HG03457 (cell line): ENCODE measurements around the gene BAZ2B.
"Not testable (repeated sequence)": the region's sequence is repeated elsewhere in the genome, so short reads cannot be mapped to it uniquely, and the experiment has no call there.

Experiments used
- ATAC-seq: cut with Tn5 transposase; IDR thresholded peaks from one replicate; pipeline ENCODE4 v1.9.1; 2021; ENCODE audit warnings: moderate number of reproducible peaks; ENCODE audit not compliant: unreplicated experiment

BAZ2B gene

DNA sequence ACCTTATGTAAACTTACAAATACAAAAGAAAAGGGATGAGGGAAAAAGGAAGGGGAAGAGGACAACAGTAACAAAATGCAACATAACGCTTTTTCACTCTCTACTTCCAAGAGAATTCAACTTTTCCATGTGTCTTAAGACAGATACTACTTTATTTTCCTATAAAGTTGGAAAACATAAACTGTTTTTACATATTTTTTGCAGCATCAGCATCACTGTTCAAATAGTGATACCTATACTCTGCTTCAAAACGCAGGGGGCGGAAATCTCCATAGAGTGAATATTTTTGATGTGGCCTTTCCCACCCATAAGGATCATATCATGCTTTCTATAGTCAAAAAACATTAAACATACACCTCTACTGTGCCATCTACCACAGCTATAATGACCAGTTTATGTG is 77.5 kb downstream of the BAZ2B start:
- ATAC-seq = no peak

DNA sequence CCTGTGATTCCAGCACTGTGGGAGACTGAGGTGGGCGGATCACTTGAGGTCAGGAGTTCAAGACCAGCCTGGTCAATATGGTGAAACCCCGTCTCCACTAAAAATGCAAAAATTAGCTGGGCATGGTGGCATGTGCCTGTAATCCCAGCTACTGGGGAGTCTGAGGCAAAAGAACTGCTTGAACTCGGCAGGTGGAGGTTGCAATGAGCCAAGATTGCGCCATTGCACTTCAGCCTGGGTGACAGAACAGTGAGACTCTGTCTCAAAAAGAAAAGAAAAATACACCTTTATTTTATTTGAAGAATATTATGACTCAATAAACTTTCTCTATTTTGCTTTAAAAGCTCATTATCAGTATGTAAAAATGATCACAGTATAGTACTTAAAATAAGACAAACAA is 81.1 kb downstream of the BAZ2B start:
- ATAC-seq = not testable (repeated sequence)

DNA sequence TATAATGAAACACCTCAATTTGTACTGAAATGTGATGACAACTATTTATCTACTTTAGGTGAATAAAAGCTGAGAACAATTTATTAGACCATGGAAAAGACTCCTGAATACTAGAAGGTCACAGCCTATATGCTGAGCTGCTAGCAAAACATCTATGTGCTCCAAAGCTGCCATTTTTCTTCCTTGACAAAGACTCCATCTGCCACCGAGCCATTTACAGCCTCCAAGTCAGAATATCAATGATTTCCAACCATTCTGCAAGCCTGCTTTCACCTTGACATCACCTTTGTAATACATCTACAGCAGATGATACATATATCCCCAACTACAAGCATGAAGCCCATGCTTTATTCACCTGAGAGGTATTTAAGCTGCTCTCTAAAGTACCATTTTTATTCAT is 84.9 kb downstream of the BAZ2B start:
- no peak for ATAC-seq

DNA sequence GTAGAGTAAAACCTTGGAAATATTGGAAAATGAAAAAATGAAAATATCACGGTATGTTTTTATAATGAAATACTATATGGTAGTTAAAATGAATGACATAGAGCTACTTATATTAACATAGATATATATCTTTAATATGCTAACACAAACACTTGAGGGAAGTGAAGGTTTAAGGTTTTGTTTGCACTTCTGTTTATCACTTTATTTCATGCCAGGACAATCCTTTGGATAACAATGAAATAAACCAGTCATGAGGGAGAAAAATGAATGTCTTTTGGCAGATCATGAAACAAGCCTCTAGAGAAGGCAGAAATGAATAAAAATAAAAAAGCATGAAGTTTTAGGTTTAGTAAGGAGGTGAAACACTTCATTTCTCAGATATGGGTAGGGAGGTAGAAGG is 89.9 kb downstream of the BAZ2B start:
- no peak for ATAC-seq

DNA sequence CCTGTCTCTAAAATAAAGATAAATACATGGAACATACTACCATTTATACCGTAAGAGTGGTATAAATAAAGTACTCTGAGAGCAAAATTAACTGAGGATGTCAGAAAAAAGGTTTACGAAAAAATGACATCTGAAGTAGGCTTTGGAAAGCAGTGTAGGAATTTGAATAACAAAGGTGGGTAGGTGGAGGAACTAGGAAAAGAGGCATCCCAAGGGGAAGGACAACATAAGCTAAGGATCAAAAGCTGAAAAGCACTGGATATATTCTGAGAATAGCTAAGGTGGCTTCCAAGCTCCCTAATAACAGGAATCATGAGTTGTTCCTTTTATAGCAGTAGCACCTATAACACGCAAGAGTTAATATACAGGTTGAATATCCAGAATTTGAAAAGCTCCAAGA is 91.3 kb downstream of the BAZ2B start:
- no peak for ATAC-seq

DNA sequence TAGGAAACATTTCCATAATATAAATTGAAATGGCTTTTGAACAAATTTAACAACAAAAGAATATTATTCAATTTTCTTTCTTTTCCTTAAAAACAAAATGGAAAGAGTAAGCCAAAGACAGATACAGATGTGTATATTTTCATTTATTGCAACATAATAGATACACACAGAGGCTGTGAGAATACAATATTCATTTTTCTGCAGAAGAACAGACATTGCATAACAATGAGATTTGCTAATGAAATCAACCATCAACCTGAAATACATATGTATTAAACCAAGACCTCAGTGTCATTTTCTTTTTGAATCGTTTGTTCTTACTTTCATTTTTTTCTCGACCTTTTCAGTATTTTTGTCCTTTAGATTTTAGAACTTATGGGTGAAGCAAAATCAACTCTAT is 95.1 kb downstream of the BAZ2B start:
- no peak for ATAC-seq

DNA sequence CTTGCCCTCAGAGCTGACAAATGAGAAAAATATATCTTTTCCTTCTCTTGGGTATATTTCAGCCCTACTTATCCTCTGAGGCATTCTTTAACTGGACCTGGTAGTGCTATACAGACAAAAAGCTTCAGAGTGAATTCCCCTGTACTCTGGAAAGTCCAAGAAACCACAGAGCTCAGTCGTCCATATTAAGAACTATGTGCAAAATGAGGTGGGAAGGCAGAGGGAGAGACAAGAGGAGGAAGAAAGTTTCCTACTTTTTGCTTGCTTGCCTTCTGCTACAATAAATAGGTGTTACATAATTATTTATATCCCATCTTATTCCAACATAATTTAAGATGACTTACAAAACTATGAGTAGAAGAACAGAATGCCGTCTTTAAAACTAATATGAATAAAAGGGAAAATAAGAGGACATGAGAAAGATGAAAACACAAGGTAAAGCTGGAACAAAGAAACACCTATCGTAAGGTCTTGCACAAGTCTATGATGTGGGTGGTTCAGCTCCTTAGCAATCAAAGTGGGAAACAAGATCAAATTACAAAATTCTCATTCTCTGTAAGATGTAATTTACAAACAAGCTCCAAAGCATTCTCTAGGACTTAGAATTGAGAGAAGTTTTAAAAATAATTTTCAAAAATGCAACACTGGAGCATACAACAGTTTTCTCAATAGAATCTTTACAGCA is 97.9 kb downstream of the BAZ2B start:
- ATAC-seq = no peak

DNA sequence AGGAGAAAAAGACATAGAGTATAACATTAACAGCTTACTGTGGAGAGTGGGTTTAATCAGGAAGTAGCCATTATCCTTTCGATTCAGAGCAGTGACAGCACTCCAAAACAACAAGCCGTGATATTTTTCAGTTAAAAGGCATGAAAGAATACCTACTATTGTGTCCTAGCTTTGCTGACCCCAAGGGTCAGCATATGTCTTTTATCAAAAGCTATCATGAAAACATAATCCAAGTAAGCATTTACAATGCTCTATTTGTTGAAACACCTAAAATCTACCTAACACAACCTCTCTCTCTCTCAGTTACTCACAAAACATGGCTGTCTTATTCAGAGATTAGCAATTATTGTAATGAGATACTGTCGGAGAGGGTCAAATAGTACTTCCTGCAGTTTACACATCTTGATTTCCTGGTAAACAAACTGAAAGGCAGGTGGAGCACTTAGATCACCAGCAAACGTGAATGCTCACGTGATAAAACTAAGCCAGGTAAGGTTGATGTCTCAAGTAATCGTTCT is 100.0 kb downstream of the BAZ2B start:
- ATAC-seq = peak; percentile 80

DNA sequence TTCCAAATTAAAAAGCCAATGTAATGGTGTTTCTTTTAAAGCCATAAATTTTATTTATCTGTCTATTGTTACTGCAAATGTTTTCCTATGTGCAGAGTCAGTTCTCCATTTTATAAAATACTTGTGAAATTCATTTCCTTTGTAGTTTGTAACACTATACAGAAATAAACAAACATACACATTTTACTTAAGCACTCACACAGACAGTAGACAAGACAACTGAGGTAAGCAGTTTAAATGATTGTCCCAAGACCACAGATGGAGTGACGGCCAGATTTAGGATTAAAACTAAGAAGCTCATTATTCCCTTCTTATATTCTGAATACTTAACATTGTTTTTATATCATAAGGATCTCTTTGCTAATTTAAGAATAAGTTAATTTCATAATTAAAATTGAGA is 100.9 kb downstream of the BAZ2B start:
- no peak for ATAC-seq

DNA sequence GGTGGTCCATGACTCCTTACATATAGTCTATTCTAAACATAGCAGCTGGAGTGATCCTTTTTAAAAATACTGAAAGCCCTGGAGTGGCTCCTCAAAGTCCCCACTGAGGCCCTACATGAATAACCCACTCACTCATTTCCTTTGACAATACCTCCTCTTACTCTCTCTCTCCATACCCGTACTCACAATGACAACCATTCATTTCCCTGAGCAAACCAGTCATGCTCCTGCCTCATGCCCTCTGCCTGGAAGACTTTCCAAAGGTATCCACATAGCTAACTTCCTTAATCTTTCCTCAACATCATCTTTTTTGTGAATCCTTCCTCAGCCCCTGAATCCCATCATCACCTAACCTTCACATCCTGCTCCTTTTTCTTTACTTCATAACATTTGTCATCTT is 102.6 kb downstream of the BAZ2B start:
- ATAC-seq = no peak

DNA sequence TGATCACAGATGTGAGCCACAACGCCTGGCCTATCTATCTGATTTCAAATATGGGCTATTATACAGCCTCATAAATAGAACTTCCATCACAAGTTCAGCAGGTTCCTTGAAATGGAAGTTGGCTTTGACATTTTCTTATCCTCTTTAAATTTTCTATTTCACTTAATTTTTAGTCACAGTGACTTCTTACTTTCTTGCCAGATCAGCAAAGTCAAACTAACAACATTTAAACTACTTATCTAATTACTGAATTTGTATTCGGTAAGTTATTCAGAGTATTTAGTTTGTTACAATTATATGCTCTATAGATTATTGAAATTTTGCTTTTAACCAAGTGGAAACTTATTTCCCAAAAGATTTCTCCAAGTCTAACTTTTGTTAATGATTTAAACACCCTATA is 108.2 kb downstream of the BAZ2B start:
- ATAC-seq = no peak

DNA sequence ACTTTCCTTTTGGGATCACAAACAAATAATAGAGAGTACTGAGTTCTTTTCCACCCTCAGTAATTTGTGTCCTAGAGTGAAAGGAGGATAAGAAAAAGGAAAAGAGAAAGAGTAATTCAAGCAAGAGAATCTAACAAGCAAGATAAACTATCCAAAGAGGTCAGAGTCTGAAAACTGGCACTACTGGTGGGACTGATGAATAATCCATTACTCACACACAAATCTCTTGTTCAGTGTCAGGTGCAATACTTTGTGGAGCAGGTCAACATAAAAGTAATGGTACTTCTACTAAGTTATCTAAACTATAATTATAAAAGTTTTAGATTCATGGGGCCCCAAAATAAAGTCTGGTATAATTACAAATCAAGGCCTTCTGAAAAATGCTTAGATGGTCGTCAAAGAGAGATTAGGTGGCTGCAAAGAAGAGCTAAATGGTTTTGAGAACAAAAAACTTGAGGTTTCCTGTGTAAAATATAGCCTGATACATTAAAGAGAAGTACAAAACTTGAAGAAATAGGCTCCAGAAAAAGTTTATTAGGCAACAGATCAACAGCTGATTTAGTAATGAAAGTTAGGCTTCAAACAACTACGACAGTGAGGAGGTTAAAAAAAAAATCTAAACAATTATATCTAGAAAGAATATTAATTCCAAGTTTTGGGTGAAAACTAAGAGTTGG is 109.4 kb downstream of the BAZ2B start:
- no peak for ATAC-seq

DNA sequence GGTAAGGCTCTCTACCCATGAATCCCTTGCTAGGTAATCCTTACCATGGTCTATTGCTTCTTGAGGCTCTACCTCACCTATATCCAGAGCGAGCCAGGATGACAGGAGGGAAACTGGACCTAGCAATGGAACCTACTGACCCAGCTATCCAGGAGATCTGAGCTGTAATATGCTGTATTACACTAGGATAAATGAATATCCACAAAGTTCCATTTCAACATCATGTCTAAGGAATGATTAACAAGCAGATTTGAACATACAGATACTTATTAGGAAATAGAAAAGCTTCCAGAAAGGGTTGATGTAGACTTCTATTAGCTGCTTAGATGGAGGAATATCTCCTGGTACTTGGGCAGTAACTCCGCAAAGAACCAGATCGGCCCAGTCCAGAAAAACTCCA is 110.1 kb downstream of the BAZ2B start:
- ATAC-seq = no peak

DNA sequence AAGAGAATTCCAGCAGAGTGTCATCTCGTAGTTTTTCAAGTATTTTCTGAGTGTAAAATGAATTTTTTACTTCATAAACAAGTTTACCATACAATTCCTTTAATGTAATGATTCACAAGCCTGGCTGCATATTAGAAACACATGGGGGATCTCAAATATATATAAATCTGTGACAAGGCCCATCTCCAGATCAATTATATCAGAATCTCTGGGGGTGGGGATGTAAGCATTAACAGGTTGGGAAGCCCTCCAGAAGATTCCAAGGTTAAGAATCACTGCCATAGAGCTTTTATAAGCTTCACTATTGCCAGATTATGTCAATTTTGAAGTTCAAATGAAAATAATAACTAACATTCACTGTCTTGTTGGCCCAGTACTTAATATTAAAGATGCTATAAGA is 111.2 kb downstream of the BAZ2B start:
- ATAC-seq = no peak

DNA sequence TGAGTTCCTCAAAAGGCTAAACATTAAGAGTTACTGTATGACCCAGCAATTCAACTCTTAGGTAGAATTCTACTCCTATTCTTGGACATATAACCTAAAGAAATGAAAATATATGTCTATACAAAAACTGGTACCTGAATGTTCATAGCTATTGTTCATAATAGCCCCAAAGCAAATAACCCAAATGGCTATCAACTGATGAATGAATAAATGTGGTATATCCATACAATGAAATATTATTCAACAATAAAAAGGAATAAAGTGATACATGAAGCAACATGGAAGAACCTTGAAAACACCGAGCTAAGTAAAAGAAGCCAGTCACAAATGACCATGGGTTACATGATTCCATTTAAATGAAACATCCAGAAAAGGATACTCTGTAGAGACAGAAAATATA is 114.6 kb downstream of the BAZ2B start:
- no peak for ATAC-seq

DNA sequence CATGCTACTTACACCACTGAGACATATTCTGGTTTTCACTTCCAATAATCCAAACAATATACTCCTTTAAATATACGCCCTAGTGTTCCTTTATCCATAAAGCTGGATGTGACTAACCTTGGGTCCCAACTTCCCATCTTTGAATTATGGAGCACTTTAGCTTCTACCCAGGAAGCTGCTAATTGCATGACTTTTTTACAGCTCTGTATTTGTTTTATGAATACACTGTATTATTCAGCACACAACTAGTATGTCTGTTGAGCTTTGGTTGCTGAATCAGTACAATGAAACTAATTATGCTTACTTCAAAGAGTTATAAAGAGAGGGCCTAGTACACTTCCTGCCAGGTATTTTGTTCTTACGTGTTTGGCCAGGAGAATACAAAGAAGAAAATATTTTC is 118.5 kb downstream of the BAZ2B start:
- ATAC-seq = no peak

DNA sequence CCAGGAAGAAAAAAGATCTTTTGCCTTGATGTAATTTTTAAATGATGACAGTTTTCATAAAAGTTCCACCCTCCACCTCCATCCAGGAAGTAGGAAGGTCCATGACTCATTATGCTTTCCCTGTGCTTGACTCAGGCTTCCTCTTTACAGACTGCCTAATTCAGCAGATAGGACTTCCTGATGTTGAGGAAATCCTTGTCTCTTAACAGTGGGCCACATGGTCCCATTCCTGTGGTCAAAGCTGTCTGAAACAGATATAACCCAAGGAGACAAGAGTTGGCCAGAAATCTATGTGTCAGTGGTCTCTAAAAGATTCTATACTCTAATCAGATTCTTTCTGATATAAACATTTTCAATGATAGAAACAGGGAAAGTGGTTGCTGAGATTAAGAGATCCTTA is 119.1 kb downstream of the BAZ2B start:
- no peak for ATAC-seq

DNA sequence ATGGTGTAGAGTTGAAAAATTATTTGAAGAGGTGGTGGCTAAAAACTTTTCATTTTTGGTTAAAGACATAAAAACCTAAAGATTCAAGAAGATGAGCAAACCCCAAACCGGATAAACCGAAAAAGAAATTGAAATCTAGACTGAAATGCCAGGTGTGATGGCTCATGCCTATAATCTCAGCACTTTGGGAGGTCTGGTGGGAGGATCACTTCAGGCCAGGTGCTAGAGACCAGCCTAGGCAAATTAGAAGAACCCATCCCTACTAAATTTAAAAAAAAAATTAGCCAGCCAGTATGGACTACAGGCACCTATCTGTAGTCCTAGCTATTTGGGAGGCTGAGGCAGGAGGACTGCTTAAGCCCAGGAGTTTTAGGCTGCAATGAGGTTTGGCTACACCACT is 126.9 kb downstream of the BAZ2B start:
- no peak for ATAC-seq

DNA sequence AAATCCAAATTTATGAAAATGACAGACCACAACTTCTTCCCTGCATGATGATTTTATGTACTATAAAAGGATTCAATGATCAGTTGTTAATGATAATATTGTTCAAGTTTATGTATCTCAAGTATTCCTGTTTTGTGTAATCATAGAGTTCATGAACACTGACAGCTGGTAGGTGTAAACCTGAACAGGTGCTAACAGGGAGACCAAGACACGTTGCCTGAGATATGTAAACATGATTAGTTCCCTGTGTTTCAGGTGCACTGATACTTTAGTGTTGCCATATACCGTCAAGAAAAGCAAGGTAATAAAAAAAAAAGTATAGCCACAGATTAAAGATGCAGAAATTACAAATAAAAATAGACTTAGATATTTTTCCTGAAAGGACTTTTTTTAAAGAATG is 131.8 kb downstream of the BAZ2B start:
- ATAC-seq = no peak

DNA sequence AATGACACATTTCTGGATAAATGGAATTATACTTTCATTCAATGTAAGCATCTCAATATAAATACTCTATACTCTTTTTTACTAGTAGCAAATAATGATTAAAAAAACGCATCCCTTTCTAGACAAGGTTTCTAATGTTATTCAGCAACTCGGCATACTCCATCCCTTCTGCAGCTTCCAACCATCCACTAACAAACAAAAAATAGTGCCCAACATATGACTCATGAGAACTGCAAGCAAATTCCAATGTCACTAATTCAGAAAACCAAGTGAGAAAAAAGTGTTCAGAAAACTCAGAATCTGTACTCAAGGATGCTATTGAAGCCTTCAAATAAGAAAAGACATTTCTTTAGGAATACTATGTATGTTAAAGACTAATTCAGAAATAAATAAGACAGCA is 140.0 kb downstream of the BAZ2B start:
- ATAC-seq = no peak

DNA sequence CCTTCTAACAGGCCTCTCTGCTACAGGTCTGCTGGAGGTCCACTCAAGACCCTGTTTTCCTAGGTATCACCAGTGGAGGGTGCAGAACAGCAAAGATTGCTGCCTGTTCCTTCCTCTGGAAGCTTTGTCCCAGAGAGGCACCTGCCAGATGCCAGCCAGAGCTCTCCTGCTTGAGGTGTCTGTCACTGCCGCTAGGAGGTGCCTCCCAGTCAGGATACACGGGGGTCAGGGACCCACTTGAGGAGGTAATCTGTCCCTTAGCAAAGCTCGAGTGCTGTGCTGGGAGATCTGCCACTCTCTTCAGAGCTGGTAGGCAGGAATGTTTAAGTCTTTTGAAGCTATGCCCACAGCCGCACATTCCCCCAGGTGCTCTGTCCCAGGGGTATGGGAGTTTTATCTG is 140.6 kb downstream of the BAZ2B start:
- no peak for ATAC-seq

DNA sequence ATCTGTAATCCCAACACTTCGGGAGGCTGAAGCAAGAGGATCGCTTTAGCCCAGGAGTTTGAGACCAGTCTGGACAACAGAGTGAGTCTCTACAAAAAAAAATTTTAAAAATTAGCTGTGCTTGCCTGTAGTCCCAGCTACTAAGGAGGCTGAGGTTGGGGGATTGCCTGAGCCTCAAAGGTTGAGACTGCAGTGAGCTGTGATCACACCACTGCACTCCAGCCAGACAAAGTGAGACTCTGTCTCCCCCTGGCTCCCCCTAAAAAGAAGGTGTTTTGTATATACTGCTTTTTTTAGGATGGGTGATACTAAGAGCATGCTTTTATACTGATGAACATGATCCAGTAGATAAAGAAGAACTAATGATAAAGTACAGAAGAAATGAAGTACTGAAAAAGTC is 145.0 kb downstream of the BAZ2B start:
- ATAC-seq = no peak

DNA sequence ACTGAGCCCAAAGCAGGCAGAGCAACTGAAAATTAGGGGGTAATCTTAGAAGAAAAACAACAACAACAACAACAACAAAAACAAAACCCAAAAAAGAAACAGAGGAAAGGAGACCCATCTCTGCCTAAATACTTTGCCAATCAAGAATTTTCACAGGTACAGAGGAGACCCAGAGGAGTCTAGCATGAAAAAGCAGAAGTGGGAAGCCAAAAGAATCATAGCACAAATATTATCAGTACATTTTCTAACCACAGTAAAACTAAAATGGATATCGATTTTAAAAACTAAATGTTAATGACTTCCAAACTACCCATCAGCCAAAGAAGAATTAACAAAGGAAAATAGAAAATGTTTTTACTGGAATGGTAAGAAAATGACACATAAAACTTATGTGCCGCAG is 148.1 kb downstream of the BAZ2B start:
- no peak for ATAC-seq
